HG03064 (cell line): ENCODE measurements around the gene TMEM80.
"Not testable (repeated sequence)": the region's sequence is repeated elsewhere in the genome, so short reads cannot be mapped to it uniquely, and the experiment has no call there.

Experiments
- ATAC-seq: cut with Tn5 transposase; IDR thresholded peaks from one replicate; pipeline ENCODE4 v1.9.1; 2021; ENCODE audit warnings: low read depth; ENCODE audit not compliant: unreplicated experiment

Gene TMEM80

DNA sequence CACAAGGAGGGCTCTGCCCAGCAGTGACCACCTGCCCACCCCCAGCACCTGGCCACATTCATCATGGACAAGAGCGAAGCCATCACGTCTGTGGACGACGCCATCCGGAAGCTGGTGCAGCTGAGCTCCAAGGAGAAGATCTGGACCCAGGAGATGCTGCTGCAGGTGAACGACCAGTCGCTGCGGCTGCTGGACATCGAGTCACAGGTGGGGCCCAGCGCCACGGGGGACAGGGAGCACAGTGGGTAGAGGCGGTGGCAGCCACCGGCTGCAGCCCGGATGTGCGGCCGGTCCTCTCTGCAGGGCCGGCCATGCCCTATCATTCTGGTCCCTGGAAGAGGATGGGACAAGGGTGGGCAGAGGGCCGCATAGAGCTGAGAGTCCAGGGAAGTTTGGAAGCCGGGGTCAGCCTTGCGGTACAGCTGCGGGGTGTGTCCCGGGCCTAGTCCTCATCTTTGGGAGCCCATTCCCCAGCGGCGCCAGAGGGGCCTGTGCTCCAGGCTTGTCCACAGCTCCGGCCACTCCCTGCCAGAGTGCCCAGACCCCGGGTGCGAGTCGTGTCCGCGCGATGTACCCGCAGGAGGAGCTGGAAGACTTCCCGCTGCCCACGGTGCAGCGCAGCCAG, 24.5 kb downstream of the TMEM80 start:
- ATAC-seq = no peak

DNA sequence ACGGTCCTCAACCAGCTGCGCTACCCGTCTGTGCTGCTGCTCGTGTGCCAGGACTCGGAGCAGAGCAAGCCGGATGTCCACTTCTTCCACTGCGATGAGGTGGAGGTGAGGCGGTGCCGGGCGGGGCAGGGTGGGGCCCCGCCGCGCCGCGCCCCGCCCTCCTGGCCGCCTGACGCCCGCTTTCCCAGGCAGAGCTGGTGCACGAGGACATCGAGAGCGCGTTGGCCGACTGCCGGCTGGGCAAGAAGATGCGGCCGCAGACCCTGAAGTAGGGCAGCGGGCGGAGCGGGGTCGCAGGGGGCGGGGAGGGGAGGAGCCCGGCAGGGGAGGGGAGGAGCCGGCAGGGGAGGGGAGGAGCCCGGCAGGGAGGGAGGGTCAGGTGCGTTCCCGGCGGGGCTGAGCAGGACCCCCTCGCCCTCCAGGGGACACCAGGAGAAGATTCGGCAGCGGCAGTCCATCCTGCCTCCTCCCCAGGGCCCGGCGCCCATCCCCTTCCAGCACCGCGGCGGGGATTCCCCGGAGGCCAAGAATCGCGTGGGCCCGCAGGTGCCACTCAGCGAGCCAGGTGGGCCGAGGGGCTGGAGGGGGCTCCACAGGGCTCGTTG, 25.1 kb downstream of the TMEM80 start:
- ATAC-seq = no peak

DNA sequence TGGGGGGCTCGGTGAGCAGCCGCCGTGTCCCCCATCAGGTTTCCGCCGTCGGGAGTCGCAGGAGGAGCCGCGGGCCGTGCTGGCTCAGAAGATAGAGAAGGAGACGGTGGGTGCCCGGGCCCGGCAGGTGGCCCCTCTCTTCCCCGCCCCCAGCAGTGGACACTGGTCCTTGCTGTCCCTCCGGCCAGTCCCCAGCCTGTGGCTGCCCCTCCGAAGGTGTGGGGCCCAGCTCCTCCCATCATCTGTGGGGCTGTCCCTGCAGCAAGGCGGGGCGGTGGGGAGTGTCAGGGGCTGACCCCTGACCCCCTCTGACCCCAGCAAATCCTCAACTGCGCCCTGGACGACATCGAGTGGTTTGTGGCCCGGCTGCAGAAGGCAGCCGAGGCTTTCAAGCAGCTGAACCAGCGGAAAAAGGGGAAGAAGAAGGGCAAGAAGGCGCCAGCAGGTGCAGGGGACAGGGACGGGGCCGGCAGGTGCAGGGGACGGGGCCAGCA, 25.7 kb downstream of the TMEM80 start:
- ATAC-seq = no peak

DNA sequence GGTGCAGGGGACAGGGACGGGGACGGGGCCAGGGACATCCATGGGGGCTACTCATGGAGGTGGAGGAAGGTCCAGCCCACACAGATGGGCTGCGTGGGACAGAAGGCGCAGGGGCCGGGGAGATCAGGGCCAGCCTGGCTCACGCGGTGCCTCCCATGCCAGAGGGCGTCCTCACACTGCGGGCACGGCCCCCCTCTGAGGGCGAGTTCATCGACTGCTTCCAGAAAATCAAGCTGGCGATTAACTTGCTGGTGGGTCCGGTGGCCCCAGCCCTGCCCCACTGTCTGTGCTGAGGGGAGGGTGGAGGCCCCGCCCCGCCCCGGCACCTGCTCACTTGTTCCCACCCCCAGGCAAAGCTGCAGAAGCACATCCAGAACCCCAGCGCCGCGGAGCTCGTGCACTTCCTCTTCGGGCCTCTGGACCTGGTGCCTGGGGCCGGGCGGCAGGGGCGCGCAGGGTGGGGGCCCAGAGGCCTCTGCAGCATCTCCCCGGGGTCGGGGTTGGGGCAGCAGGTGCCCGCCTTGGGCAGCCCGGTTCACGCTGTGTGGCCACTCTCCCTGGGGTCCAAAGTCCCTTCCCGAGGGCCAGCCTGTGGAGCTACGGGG, 26.2 kb downstream of the TMEM80 start:
- no peak for ATAC-seq

DNA sequence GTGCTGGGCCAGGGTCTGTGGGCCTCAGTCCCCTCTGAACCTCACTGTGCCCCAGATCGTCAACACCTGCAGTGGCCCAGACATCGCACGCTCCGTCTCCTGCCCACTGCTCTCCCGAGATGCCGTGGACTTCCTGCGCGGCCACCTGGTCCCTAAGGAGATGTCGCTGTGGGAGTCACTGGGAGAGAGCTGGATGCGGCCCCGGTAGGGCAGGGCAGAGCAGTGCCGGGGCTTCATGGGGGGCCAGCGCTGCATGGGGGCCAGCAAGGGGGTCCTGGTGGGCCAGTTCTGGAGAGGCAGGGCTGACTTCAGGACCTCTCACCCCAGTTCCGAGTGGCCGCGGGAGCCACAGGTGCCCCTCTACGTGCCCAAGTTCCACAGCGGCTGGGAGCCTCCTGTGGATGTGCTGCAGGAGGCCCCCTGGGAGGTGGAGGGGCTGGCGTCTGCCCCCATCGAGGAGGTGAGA, 26.8 kb downstream of the TMEM80 start:
- no peak for ATAC-seq

DNA sequence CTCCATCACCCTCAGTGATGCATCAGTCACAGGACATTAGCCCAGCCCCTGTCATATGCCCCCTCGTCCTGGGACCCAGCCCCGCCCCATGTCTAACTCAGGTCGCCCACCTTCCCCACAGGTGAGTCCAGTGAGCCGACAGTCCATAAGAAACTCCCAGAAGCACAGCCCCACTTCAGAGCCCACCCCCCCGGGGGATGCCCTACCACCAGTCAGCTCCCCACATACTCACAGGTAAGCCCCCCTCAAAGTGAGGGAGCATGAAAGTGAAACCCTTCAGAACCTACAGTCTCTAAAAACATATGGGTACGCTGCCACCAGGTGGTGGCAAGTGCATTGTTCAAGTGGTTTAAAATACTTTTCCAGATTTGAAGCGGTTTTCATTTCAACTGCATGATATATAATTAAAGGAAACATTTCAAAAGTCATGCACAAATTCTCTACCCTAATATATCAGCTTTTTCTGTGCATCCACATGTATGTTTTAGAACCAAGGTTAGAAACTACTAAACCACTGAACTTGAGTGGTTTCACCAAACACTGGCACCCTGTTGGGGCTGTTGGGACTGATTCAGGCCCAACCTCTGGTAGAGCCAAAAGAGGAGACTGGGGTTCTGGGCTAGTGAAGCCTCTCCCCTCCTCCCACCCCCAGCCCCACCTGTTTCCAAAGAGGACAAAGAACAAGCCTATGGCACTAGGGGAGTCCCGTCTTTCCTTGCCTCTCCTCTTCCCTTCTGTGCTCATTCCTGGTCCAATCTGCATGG, 27.7 kb downstream of the TMEM80 start:
- ATAC-seq = no peak

DNA sequence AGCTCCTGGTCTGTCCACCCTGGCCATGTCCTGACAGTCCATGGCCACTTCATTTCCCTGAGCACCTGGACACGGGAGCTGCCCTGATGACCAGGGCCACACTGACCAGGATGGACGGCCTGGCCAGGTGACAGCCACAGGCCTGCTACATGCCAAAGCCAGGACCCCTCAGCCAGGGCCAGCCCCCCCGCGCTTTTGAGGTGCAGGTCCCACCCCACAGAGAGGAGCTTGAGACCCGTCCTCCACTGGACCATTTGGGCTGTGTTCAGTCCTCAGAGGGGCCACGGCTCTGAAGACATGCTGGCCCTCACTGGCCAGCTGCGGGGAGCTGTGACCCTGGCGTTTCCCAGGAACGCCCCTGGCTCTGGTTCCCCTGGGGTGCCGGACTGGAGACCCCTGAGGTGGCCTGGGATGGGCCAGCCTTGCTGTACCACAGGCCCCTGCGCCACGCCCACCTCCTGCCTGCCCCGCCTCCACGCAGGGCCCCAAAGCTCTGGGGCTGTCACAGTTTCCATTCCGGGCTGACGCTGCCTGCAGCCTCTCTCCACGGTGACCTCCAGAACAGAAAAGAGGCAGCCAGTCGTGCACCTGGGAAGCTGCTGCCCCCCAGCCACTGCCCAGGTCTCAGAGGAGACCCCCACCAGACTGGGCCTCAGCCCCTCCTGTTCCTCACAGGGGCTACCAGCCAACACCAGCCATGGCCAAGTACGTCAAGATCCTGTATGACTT, 28.6 kb downstream of the TMEM80 start:
- ATAC-seq = no peak

DNA sequence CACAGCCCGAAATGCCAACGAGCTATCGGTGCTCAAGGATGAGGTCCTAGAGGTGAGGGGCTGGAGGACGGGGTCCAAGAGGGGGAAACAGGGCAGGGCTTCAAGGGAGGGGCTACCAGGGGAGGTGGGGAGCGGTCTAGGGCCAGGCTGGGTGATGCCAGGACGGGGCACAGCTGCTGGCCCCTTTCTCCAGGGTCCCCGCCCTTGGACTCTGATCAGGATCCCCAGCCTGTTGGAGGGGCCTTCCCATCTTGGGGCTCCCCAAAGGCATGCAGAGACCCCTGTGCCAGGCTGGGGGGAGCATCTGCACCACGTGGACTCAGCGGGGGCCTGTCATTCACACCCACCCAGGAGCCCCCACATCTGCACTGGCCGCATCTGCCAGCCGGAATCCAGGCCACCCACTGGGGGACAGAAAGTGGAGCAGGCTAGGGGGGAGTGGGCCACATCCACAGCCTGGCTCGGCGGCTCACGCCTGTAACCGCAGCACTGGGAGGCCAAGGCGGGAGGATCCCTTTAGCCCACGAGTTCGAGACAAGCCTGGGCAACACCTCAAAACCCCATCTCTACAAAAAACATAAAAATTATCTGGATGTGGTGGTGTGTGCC, 29.3 kb downstream of the TMEM80 start:
- ATAC-seq = no peak

DNA sequence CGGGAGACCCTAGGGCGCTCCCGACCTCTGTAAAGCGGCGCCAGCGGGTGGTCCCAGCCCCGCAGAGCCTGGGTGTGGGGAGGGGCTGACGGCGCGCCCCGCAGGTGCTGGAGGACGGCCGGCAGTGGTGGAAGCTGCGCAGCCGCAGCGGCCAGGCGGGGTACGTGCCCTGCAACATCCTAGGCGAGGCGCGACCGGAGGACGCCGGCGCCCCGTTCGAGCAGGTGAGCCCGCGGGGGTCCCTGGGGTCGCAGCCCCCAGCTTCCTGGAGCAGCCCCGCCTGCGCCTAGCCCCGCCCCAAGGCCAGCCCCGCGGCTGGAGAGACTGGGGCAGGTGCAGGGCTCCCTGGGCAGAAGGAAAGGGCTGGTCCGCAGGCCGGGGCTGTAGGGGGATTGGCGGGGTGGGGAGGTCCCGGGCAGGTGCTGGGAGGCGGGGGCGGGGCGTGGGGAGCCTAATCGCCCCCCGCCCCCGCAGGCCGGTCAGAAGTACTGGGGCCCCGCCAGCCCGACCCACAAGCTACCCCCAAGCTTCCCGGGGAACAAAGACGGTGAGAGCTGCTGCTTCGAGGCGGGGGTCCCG, 30.1 kb downstream of the TMEM80 start:
- no peak for ATAC-seq

DNA sequence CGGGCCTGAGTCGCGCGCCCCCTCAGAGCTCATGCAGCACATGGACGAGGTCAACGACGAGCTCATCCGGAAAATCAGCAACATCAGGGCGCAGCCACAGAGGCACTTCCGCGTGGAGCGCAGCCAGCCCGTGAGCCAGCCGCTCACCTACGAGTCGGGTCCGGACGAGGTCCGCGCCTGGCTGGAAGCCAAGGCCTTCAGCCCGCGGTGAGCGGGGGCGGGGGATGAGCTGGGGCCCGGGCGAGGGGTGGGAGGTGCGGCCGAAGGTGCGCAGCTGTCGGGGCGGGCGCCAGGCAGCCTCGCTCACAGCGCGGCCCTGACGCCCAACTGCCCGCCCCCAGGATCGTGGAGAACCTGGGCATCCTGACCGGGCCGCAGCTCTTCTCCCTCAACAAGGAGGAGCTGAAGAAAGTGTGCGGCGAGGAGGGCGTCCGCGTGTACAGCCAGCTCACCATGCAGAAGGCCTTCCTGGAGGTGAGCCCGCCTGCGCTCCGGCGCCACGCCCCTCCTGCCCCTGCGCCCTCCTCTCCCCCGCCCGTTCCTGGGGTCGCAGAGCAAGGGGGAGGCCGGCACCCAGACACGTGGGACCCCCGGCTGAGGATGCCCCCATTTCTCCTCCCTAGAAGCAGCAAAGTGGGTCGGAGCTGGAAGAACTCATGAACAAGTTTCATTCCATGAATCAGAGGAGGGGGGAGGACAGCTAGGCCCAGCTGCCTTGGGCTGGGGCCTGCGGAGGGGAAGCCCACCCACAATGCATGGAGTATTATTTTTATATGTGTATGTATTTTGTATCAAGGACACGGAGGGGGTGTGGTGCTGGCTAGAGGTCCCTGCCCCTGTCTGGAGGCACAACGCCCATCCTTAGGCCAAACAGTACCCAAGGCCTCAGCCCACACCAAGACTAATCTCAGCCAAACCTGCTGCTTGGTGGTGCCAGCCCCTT, 30.9 kb downstream of the TMEM80 start:
- no peak for ATAC-seq

DNA sequence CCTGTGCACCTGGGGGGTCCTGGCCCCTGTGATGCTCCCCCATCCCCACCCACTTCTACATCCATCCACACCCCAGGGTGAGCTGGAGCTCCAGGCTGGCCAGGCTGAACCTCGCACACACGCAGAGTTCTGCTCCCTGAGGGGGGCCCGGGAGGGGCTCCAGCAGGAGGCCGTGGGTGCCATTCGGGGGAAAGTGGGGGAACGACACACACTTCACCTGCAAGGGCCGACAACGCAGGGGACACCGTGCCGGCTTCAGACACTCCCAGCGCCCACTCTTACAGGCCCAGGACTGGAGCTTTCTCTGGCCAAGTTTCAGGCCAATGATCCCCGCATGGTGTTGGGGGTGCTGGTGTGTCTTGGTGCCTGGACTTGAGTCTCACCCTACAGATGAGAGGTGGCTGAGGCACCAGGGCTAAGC, 31.7 kb downstream of the TMEM80 start:
- ATAC-seq = no peak

DNA sequence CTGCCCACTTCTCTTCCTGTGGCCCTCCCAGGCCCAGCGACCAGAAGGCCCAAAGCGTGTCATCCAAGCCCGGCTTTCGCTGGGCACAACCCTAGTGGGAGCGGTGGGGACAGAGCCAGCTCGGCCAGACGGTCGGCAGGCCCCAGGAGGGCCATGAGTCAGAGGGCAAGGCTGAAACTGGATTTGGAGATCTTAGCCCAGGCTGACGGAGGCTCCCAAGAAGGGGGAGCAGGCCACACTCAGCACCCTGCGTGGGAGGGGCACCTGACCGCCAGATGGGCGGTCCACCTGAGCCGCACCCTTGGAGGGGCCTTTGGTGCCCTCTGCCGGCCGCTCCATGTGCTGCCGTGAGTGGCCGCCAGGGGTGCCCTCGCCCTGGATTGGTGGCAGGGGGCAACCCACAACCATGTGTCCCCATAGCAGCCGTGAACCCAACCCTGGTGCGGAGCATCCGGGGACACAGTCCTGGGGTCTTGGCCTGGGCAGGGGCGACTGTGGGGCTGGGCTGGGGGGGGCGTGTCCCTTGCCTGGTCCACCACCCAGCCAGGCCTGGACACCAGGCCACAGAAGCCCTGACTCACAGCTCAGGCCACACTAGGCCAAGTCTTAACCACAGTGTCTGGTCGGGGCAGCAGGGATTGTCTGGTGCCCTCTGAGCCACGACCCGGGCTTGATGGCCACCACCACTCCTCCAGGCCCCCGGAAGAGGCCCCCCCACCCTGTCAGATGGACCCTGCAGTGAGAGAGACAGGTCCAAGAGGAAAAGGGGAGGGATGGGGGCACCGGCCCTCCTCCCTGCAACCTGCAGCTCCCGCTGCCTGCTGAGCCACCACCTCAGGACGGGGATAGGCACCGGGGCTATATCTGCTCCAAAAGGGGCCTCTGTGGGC, 32.5 kb downstream of the TMEM80 start:
- no peak for ATAC-seq

DNA sequence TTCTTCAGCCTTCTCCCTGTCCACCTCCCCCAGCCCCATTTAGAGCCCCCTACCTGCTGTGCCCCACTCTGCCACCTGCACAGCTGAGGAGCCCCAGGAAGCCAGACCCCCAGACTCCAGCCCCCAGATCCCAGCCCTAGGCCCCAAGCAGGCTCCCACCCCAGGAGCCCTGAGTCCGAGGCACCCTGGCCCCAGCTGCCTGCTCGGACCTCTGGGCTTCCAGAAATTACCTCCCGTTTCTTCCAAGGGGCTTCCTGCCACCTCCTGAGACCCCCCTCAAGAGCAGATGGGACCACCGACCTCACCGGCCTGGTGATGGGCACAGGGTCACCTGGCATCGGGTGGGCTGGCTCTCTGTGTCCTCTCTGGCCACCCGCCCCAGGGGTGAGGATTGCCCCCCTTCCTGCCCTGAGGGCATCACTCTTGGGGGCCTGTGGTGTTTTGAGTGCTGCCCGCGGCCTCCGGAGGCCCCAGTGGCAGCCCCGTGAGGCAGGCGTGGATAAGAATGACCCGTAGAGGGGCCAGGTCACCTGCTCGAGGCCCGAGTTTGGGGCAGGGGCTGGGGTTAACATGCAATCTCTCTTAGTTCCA, 33.4 kb downstream of the TMEM80 start:
- no peak for ATAC-seq

DNA sequence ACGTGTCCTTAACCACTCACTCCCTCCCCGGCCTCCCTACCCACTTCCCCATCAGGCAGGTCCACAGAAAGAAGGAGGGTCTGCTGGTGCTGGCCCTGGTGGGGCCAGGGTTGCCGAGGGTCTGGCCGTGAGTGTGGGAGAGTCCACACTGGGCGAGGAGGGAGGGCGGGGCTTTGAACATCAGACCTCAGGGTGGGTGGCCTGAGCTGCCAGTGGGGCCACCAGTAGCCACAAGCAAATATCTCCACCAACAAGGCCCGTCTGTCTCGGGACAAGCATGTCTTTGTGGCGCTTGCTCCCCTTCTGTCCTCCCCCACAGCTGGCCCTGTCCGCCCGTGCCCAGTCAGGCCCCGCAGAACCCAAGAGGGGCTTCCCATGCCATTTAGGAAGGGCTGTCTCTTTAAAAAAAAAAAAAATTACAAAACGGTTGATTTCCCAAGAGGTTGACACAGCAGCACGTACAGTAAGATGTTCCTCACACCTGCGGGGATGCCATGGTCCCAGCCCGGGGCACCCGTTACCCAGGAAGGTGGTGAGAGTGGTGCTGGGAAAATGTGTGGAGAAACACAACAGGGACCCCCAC, 34.0 kb downstream of the TMEM80 start:
- ATAC-seq = no peak

DNA sequence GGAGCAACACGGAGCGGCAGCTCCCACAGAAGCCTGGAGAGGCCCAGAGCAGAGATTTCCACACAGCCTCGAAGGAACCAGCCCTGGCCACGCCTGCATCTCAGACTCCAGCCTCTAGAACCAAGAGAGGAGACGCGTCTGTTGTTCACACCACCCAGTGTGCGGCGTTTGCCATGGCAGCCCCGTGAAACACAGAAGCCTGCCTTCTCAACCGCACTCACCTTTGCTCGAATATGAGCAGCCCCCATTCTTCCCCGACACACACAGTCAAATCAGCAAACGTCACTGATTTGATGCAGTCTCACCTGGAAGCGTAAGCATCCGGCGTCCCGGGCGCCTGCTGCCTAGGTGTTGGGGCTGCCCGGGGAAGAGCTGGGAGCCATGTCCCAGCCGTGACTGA, 37.5 kb downstream of the TMEM80 start:
- no peak for ATAC-seq

DNA sequence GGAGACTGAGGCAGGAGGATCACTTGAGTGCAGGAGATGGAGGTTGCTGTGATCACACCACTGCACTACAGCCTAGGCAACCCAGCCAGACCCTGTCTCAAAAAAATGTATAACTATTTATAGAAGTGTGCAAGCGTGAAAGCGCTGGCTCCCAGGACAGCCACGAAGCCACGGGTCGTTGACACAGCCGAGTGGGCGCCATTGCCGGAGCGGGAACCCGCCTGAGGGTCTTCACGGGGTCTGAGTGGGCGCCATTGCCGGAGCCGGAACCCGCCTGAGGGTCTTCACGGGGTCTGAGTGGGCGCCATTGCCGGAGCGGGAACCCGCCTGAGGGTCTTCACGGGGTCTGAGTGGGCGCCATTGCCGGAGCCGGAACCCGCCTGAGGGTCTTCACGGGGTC, 38.9 kb downstream of the TMEM80 start:
- ATAC-seq = not testable (repeated sequence)

DNA sequence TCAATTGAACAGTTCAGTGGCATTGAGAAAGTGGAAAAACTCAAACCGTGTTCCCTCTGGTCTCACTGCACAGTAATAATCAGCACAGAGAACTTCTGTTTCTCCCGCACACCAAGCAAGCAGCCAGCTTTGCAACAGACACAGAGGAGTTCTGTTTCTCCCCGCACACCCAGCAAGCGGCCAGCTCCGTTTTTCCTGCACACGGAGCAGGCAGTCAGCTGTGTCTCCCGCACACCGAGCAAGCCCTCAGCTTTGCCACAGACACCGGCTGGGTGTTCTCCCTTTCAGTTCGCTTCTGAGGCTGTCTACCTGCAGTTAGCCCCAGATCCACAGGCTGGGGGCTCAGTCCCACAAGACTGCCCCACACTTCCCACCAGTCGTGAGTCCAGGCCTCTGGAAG, 41.8 kb downstream of the TMEM80 start:
- ATAC-seq = no peak
